Measurements from ENCODE around the gene GNG4.

The GNG4 gene

GRCh38 chr1:235533476-235534168 is 116.0 kb downstream of the GNG4 start:
- no peak for DNase-seq

- DNase-seq: no peak
Observed at GRCh38 chr1:235532360-235532759, 117.2 kb downstream of the GNG4 start.

- DNase-seq: no peak
Observed at GRCh38 chr1:235527196-235527814, 122.3 kb downstream of the GNG4 start.

- DNase-seq: no peak
Observed at GRCh38 chr1:235525314-235525713, 124.3 kb downstream of the GNG4 start.

GRCh38 chr1:235516862-235517446 is 132.6 kb downstream of the GNG4 start:
- no peak for DNase-seq

GRCh38 chr1:235515844-235516512 is 133.6 kb downstream of the GNG4 start:
- DNase-seq: no peak

- peak; percentile 44 for DNase-seq
Observed at GRCh38 chr1:235513495-235514366, 135.9 kb downstream of the GNG4 start.

- DNase-seq: no peak
Observed at GRCh38 chr1:235511470-235512240, 137.9 kb downstream of the GNG4 start.

GRCh38 chr1:235510823-235511222 is 138.8 kb downstream of the GNG4 start:
- DNase-seq: no peak

GRCh38 chr1:235507623-235508022 is 142.0 kb downstream of the GNG4 start:
- DNase-seq: no peak

- DNase-seq: peak; percentile 97
Observed at GRCh38 chr1:235504494-235505222, 144.9 kb downstream of the GNG4 start.

GRCh38 chr1:235504122-235504493 is 145.5 kb downstream of the GNG4 start, which contains the start of gene B3GALNT2:
Gene B3GALNT2, minus strand, starts transcription at chr1:235504452. Its CDS starts 200 bp downstream, at chr1:235504252.
- DNase-seq: peak; percentile 99

GRCh38 chr1:235503403-235504121 is 146.0 kb downstream of the GNG4 start:
- DNase-seq: peak; percentile 89

- peak; percentile 39 for DNase-seq
Observed at GRCh38 chr1:235502601-235503402, 146.8 kb downstream of the GNG4 start.

- no peak for DNase-seq
Observed at GRCh38 chr1:235500971-235501540, 148.5 kb downstream of the GNG4 start.
